Small intestine (tissue), 16 donors: ENCODE data around the gene YIPF5. TPM values are rescaled to one million over a fixed set of nuclear protein-coding genes. Genes with fewer than 3 reads are reported as not detected.

ENCODE experiments used
- DNase-seq, 2 donors: peaks; one replicate each; pipeline versions ENCODE4 v3.0.0 to v3.0.0-alpha.2; 2013
- FAIRE-seq: peaks from 2 replicates; lab custom pipeline; 2012; peaks lifted over from hg19 to GRCh38; lab: Jason Lieb, UNC
- H3K27ac ChIP-seq, 3 donors: one replicate each; pipeline ENCODE4 v1.5.1; 2013; ENCODE audit warnings: low read length in 2 of 3, mild to moderate bottlenecking in 2 of 3, control low read depth in 1 of 3, inconsistent platforms in 1 of 3, low read depth in 1 of 3, moderate library complexity in 1 of 3
- H3K27me3 ChIP-seq, 3 donors: one replicate each; pipeline ENCODE4 v1.6.1; 2013; ENCODE audit warnings: low read length in 3 of 3, inconsistent platforms in 1 of 3; ENCODE audit not compliant: control insufficient read depth in 3 of 3, insufficient read depth in 3 of 3
- H3K36me3 ChIP-seq, 3 donors: one replicate each; pipeline ENCODE4 v1.6.1; 2013; ENCODE audit warnings: low read length in 3 of 3, inconsistent platforms in 1 of 3, low read depth in 1 of 3, mild to moderate bottlenecking in 1 of 3, moderate library complexity in 1 of 3; ENCODE audit not compliant: control insufficient read depth in 3 of 3, insufficient read depth in 2 of 3
- H3K4me1 ChIP-seq, 3 donors: one replicate each; pipeline ENCODE4 v1.6.1; 2013; ENCODE audit warnings: low read length in 2 of 3, inconsistent platforms in 1 of 3, low read depth in 1 of 3, mild to moderate bottlenecking in 1 of 3, moderate library complexity in 1 of 3; ENCODE audit not compliant: control insufficient read depth in 3 of 3, insufficient read depth in 2 of 3
- H3K4me3 ChIP-seq, 3 donors: one replicate each; pipeline ENCODE4 v1.5.1; 2013; ENCODE audit warnings: low read length in 3 of 3, control low read depth in 1 of 3, inconsistent platforms in 1 of 3, low read depth in 1 of 3, mild to moderate bottlenecking in 1 of 3, moderate library complexity in 1 of 3
- H3K9me3 ChIP-seq, 2 donors: one replicate each; pipeline ENCODE4 v1.6.1; 2013; ENCODE audit warnings: low read depth in 1 of 2, low read length in 1 of 2; ENCODE audit not compliant: control insufficient read depth in 2 of 2, insufficient read depth in 1 of 2
- WGBS, 3 donors: extraction: QIAGEN DNeasy Blood & Tissue Kit; methylation state at CpG; one replicate each; pipeline ENCODE4 v1.1.7; 2013; 5-methylcytosine and 5-hydroxymethylcytosine counted together
- long read RNA-seq, 10 donors: transcript quantifications; one replicate each; lab custom pipeline, GENCODE V29; 2026
- polyA plus RNA-seq, 4 donors: library from polyadenylated mRNA; stranded (reverse) in 3 of 4; unstranded in 1 of 4; fragments of 200-250 nt in 3 of 4; fragments of 120-200 nt in 1 of 4; gene quantifications; one replicate each; pipeline versions ENCODE4 v1.2.1 to v1.2.3, GENCODE V29; 2013
- donor health status: healthy with polysubstance abuse.
- donor health status: control.
- donor health status: control.
- donor health status: Bipolar disorder and iron deficiency.
- donor health status: healthy.

The YIPF5 gene
- 10 to 100 TPM; 16.1 to 53.2 (median 19.6) TPM for polyA plus RNA-seq
- long read RNA-seq, donor 1, transcript YIPF5-203 (4 exons, 793 nt), result minor isoform, 7 of 58 reads
- long read RNA-seq, donor 1, transcript YIPF5-201 (6 exons, 3,147 nt), result major isoform, 44 of 58 reads
- long read RNA-seq, donor 1, partial matches to known transcripts, result 5 of 58 reads
- long read RNA-seq, donor 1, other reads (novel, unspliced or antisense), result 0 of 58 reads
- long read RNA-seq, donor 2, transcript YIPF5-201 (6 exons, 3,147 nt), result major isoform, 16 of 16 reads
- long read RNA-seq, donor 2, partial matches to known transcripts, result 0 of 16 reads
- long read RNA-seq, donor 2, other reads (novel, unspliced or antisense), result 0 of 16 reads
- long read RNA-seq, donor 3, transcript YIPF5-201 (6 exons, 3,147 nt), result major isoform, 12 of 12 reads
- long read RNA-seq, donor 3, partial matches to known transcripts, result 0 of 12 reads
- long read RNA-seq, donor 3, other reads (novel, unspliced or antisense), result 0 of 12 reads
- long read RNA-seq, donor 4, partial matches to known transcripts, result 0 of 1 reads
- long read RNA-seq, donor 4, other reads (novel, unspliced or antisense), result 0 of 1 reads
- long read RNA-seq, donor 5, transcript YIPF5-201 (6 exons, 3,147 nt), result major isoform, 5 of 5 reads
- long read RNA-seq, donor 5, partial matches to known transcripts, result 0 of 5 reads
- long read RNA-seq, donor 5, other reads (novel, unspliced or antisense), result 0 of 5 reads
- long read RNA-seq, donor 6, transcript YIPF5-201 (6 exons, 3,147 nt), result major isoform, 15 of 15 reads
- long read RNA-seq, donor 6, partial matches to known transcripts, result 0 of 15 reads
- long read RNA-seq, donor 6, other reads (novel, unspliced or antisense), result 0 of 15 reads
- long read RNA-seq, donor 7, transcript YIPF5-201 (6 exons, 3,147 nt), result major isoform, 25 of 27 reads
- long read RNA-seq, donor 7, partial matches to known transcripts, result 0 of 27 reads
- long read RNA-seq, donor 7, other reads (novel, unspliced or antisense), result 0 of 27 reads
- long read RNA-seq, donor 8, partial matches to known transcripts, result 0 of 1 reads
- long read RNA-seq, donor 8, other reads (novel, unspliced or antisense), result 0 of 1 reads
- long read RNA-seq, donor 9, transcript YIPF5-201 (6 exons, 3,147 nt), result major isoform, 6 of 7 reads
- long read RNA-seq, donor 9, partial matches to known transcripts, result 0 of 7 reads
- long read RNA-seq, donor 9, other reads (novel, unspliced or antisense), result 0 of 7 reads
- long read RNA-seq, donor 10, transcript YIPF5-201 (6 exons, 3,147 nt), result major isoform, 29 of 31 reads
- long read RNA-seq, donor 10, partial matches to known transcripts, result 0 of 31 reads
- long read RNA-seq, donor 10, other reads (novel, unspliced or antisense), result 0 of 31 reads

DNA sequence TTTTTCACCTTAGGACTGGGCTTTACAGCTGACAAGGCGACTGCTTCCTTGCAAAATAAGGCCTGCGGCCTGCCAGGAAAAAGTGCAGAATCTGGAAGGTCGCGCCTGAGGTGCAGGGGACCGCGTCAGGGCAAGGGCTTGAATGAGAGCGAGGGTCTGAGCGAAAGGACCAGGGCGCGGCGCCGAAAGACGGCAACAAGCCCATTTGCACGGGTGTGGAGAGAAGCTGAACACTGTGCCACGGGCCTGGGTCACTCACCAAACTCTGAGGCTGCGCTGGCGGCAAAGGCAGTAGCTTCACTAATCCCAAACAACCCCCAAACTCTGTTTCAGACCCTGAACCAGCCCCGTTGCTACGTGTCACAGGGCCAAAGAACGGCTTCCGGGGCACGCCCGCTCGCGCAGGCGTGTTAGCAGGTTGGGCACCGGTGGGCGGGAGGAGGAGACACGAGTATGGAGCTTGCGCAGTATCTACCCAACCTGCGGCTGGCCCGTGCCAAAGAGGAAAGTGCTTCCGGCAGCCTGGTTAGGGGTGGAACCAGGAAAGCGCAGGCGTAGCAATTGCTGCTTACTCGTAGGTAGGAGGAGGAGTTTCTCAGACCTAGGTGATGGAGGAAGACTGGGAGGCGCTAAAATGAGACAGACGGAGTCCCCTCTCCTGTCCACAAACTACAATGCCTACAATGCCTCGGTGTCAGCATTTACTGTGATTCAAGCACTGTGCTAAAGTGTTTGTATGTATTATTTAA is at the start of gene YIPF5, which contains the start of gene KCTD16:
Gene YIPF5, minus strand, starts transcription at position 384 of the 749 bp plus-strand sequence. CDS start 704 bp downstream, outside the sequence.
Gene KCTD16, plus strand, starts transcription at position 598 of the 749 bp plus-strand sequence.
- DNase-seq (peak; percentile 98 to 99), FAIRE-seq (peak; percentile 23)
- 0 to 1% (median 1%) methylated on average over 38 to 39 of the region's 39 CpGs for WGBS, 3 donors
- Histone ChIP-seq H3K4me3 (peak within 1 kb of the TSS; percentile 78 to 98 (median 92)), H3K27ac (peak within 1 kb of the TSS; percentile 80 to 94 (median 91)), H3K27me3 (peaks cover 0 to 5% (median 0%) of the 10 kb centered on the region in 3 donors), H3K4me1 (peaks cover 3 to 8% (median 4%) of the 10 kb centered on the region in 3 donors), H3K9me3 (no peaks in the 10 kb centered on the region), H3K36me3 (peaks cover 0 to 2% (median 1%) of the 10 kb centered on the region in 3 donors)

DNA sequence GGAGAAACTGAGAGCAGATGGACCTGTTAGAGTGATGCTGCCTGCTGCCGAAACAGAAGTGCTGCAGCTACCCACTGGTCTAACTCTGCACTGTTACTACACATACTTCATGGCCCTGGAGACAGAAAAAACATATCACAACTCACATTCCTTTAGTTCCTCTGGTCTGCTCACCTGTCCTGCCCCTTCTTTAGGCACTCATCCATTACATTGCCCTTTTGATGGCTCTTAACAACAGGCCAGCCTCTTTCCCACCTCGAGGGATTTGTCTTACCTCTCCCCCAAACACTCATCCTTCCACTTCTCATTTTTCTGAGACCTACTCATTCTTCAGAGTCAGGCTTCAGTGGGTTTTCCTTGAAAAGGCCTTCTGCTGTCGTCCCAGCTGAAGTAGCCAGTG is 49.4 kb upstream of the YIPF5 start:
- no peaks in the 10 kb centered on the region for H3K36me3 ChIP-seq
- H3K9me3 ChIP-seq, result no peaks in the 10 kb centered on the region
- H3K4me3 ChIP-seq, result no peak overlapping the region
- WGBS, 3 donors, result 70 to 79% (median 76%) methylated on average over 3 of the region's 3 CpGs
- no peak for FAIRE-seq
- H3K4me1 ChIP-seq, result no peaks in the 10 kb centered on the region
- no peaks in the 10 kb centered on the region for H3K27me3 ChIP-seq
- DNase-seq, result no peak
- no peak overlapping the region for H3K27ac ChIP-seq

DNA sequence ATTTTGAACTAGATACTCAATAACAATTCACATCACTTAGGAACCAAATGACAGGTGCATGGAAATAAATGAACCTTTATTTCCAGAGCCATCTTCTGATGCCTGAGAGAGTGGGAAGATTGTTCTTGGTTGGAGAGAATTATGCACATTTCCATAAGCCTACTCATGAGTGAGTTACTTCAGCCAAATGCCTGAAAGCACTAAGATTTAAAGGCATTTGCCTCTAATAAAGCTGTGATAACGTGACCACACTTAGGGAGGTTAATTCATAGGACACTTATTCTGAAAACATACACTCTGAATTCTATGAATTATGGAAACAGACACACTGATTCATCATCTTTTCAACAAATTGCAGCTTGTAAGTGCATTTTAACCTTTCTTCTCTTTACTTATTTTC is 40.2 kb upstream of the YIPF5 start:
- H3K27me3 ChIP-seq, result peaks cover 0 to 12% (median 4%) of the 10 kb centered on the region in 3 donors
- H3K27ac ChIP-seq, result no peak overlapping the region
- H3K4me1 ChIP-seq, result no peaks in the 10 kb centered on the region
- no peaks in the 10 kb centered on the region for H3K9me3 ChIP-seq
- 55 to 66% (median 63%) methylated on average over 1 of the region's 1 CpG for WGBS, 3 donors
- DNase-seq (no peak), FAIRE-seq (no peak)
- no peak overlapping the region for H3K4me3 ChIP-seq
- H3K36me3 ChIP-seq, result no peaks in the 10 kb centered on the region

GRCh38 chr5:144209361-144209760 is 38.9 kb upstream of the YIPF5 start:
- FAIRE-seq, result no peak
- 63 to 69% (median 67%) methylated on average over 4 of the region's 4 CpGs for WGBS, 3 donors
- H3K4me3 ChIP-seq, result no peak overlapping the region
- H3K27me3 ChIP-seq, result peaks cover 3 to 17% (median 9%) of the 10 kb centered on the region in 3 donors
- H3K4me1 ChIP-seq, result peaks cover 0 to 3% (median 0%) of the 10 kb centered on the region in 3 donors
- H3K27ac ChIP-seq, result no peak overlapping the region
- DNase-seq, result no peak
- H3K36me3 ChIP-seq, result no peaks in the 10 kb centered on the region
- H3K9me3 ChIP-seq, result no peaks in the 10 kb centered on the region

GRCh38 chr5:144207875-144208444 is 37.5 kb upstream of the YIPF5 start:
- FAIRE-seq (no peak), DNase-seq (no peak)
- no peaks in the 10 kb centered on the region for H3K9me3 ChIP-seq
- H3K4me1 ChIP-seq, result peaks cover 0 to 3% (median 0%) of the 10 kb centered on the region in 3 donors
- H3K27ac ChIP-seq, result no peak overlapping the region
- no peaks in the 10 kb centered on the region for H3K36me3 ChIP-seq
- peaks cover 3 to 17% (median 9%) of the 10 kb centered on the region in 3 donors for H3K27me3 ChIP-seq
- no peak overlapping the region for H3K4me3 ChIP-seq

GRCh38 chr5:144206141-144206540 is 35.7 kb upstream of the YIPF5 start:
- WGBS, 3 donors, result 60 to 61% (median 61%) methylated on average over 2 of the region's 2 CpGs
- no peak overlapping the region for H3K4me3 ChIP-seq
- peaks cover 3 to 17% (median 9%) of the 10 kb centered on the region in 3 donors for H3K27me3 ChIP-seq

GRCh38 chr5:144205141-144205551 is 34.7 kb upstream of the YIPF5 start:
- DNase-seq (peak; percentile 8 to 46), FAIRE-seq (no peak)
- H3K4me3 ChIP-seq, result peak overlapping the region in 1 of 3 donors; percentile 19
- 2 to 4% (median 3%) methylated on average over 26 to 31 of the region's 31 CpGs for WGBS, 3 donors
- peaks cover 3 to 17% (median 9%) of the 10 kb centered on the region in 3 donors for H3K27me3 ChIP-seq
- no peaks in the 10 kb centered on the region for H3K36me3 ChIP-seq
- no peaks in the 10 kb centered on the region for H3K9me3 ChIP-seq
- no peak overlapping the region for H3K27ac ChIP-seq
- H3K4me1 ChIP-seq, result peaks cover 0 to 3% (median 0%) of the 10 kb centered on the region in 3 donors

More at GRCh38 chr5:144206141-144206540, 35.7 kb upstream of the YIPF5 start:
- Histone ChIP-seq H3K36me3 (no peaks in the 10 kb centered on the region), H3K4me1 (peaks cover 0 to 3% (median 0%) of the 10 kb centered on the region in 3 donors), H3K27ac (no peak overlapping the region), H3K9me3 (no peaks in the 10 kb centered on the region)
- DNase-seq (no peak), FAIRE-seq (no peak)
